K562 (cell line): ENCODE results near the gene VPS35L. TPM values are rescaled to one million over a fixed set of nuclear protein-coding genes. Genes with fewer than 3 reads are reported as not detected.

Source experiments
- BRD9 ChIP-seq: fragments of 450-650 bp; IDR thresholded peaks from 2 replicates; pipeline ENCODE4 v1.6.1; 2018; ENCODE audit warnings: low read depth; ENCODE audit not compliant: partially characterized antibody
- BRF2 ChIP-seq: IDR thresholded peaks from 3 replicates; pipeline ENCODE4 v1.6.1; 2011; ENCODE audit warnings: borderline replicate concordance, mild to moderate bottlenecking; ENCODE audit not compliant: insufficient read length, insufficient read depth
- CBFA2T2 ChIP-seq: fragments of 450-650 bp; conservative IDR thresholded peaks from 2 replicates; pipeline ENCODE4 v1.6.1; 2017; ENCODE audit warnings: mild to moderate bottlenecking
- DEAF1 ChIP-seq: fragments of 450-650 bp; formaldehyde crosslinking; IDR thresholded peaks from 2 replicates; pipeline ENCODE4 v1.4.0; 2020; ENCODE audit warnings: mild to moderate bottlenecking, moderate library complexity
- GABPB1 ChIP-seq: sonication (generic); formaldehyde crosslinking; IDR thresholded peaks from 2 replicates; pipeline ENCODE4 v1.8.0; 2022; ENCODE audit warnings: mild to moderate bottlenecking, missing genetic modification reagents
- HOMEZ ChIP-seq: fragments of 250-450 bp; sonication (Bioruptor Pico); IDR thresholded peaks from 2 replicates; pipeline ENCODE4 v1.4.0; 2020; ENCODE audit warnings: mild to moderate bottlenecking, moderate library complexity
- MYNN ChIP-seq, 2 experiments: sonication (generic); formaldehyde crosslinking in 1 of 2; IDR thresholded peaks; 2 replicates each; pipeline versions ENCODE4 v1.5.0 to v1.6.1; 2016 to 2020; ENCODE audit warnings: antibody characterized with exemption in 1 of 2, missing genetic modification reagents in 1 of 2
- PHB ChIP-seq: fragments of 250-450 bp; sonication (Bioruptor Pico); IDR thresholded peaks from 2 replicates; pipeline ENCODE4 v1.5.0; 2021
- PTTG1 ChIP-seq: fragments of 450-650 bp; IDR thresholded peaks from 2 replicates; pipeline ENCODE4 v1.6.1; 2016; ENCODE audit warnings: low read depth, mild to moderate bottlenecking, missing genetic modification characterization, missing compliant biosample characterization
- RBBP5 ChIP-seq: fragments of 200-600 bp; sonication (generic); IDR thresholded peaks from 2 replicates; pipeline ENCODE4 v1.6.1; 2012; ENCODE audit warnings: borderline replicate concordance, mild to moderate bottlenecking, low read length, control low read depth, inconsistent platforms; ENCODE audit not compliant: insufficient read depth, poor library complexity, severe bottlenecking
- RBM22 ChIP-seq: fragments of 200-400 bp; formaldehyde crosslinking; IDR thresholded peaks from 2 replicates; pipeline ENCODE4 v1.6.1; 2018; ENCODE audit warnings: low read length, low read depth; ENCODE audit not compliant: poor library complexity, severe bottlenecking
- TRIM24 ChIP-seq, 2 experiments: fragments of 450-650 bp; IDR thresholded peaks; 2 replicates each; pipeline ENCODE4 v1.6.1; 2016
- TSC22D4 ChIP-seq: fragments of 450-650 bp; IDR thresholded peaks from 2 replicates; pipeline ENCODE4 v1.6.1; 2016; ENCODE audit warnings: missing genetic modification characterization, missing biosample characterization, control low read depth
- ZNF24 ChIP-seq: fragments of 450-650 bp; IDR thresholded peaks from 2 replicates; pipeline ENCODE4 v1.6.1; 2016
- ZNF280A ChIP-seq: fragments of 450-650 bp; IDR thresholded peaks from 2 replicates; pipeline ENCODE4 v1.6.1; 2018; ENCODE audit warnings: mild to moderate bottlenecking, low read depth; ENCODE audit not compliant: partially characterized antibody
- ZNF449 ChIP-seq: fragments of 250-450 bp; sonication (Bioruptor Pico); IDR thresholded peaks from 2 replicates; pipeline ENCODE4 v1.8.0; 2022; ENCODE audit warnings: moderate library complexity, mild to moderate bottlenecking, inconsistent platforms
- ZNF707 ChIP-seq: fragments of 250-450 bp; sonication (Bioruptor Pico); conservative IDR thresholded peaks from 2 replicates; pipeline ENCODE4 v1.8.0; 2022; ENCODE audit warnings: inconsistent platforms, mild to moderate bottlenecking, moderate library complexity
- ZNF740 ChIP-seq, 3 experiments: fragments of 200-800 bp in 1 of 3; sonication (Bioruptor generic) in 1 of 3; sonication (generic) in 1 of 3; formaldehyde crosslinking in 1 of 3; IDR thresholded peaks; 2 replicates each; pipeline versions ENCODE4 v1.6.1 to v1.8.0; 2016 to 2022; ENCODE audit warnings: mild to moderate bottlenecking in 2 of 3, missing compliant biosample characterization in 2 of 3, missing genetic modification characterization in 2 of 3, missing genetic modification reagents in 1 of 3
- polyA plus RNA-seq, 8 experiments: library from polyadenylated mRNA; depleted of rRNA in 4 of 8; stranded (reverse) in 5 of 8; unstranded in 3 of 8; fragments of >200 nt; fragmentation: Nextera tagmentation in 2 of 8; fragmentation: Illumina TruSeq in 1 of 8; extraction: Ambion mirVana in 2 of 8; extraction: Trizol in 1 of 8; gene quantifications; 2 replicates each; pipeline versions ENCODE4 v1.2.1 to v1.2.3, GENCODE V29; 2011 to 2014; ENCODE audit warnings: inconsistent platforms in 1 of 8, missing spikeins in 1 of 8
- total RNA-seq, 7 experiments: library from RNA; depleted of rRNA in 6 of 7; stranded (reverse); fragments of >200 nt in 6 of 7; fragmentation: Illumina TruSeq in 2 of 7; extraction: Trizol in 2 of 7; gene quantifications; 2 replicates each; pipeline versions ENCODE4 v1.2.1 to v1.2.3, GENCODE V29; 2011 to 2021; ENCODE audit warnings: low replicate concordance in 1 of 7

VPS35L gene
- total and polyA plus RNA-seq, 9 of the 15 experiments (the other 6 are each of a cell fraction or from before 2014, with no cell fraction given), result 10.2 to 30.4 (median 20.1) TPM

- no peak for TF ChIP-seq ZNF449 (CRISPR knock-in tag)
- peak; percentile 50 for TF ChIP-seq BRD9
- no peak for TF ChIP-seq PHB (CRISPR knock-in tag)
- TF ChIP-seq ZNF280A, result no peak
- no peak for TF ChIP-seq TRIM24 (IDR thresholded peaks at IDR 0.05)
- no peak for TF ChIP-seq RBBP5
- no peak for TF ChIP-seq PTTG1 (tag)
- no peak for TF ChIP-seq BRF2
- TF ChIP-seq HOMEZ (CRISPR knock-in tag), result no peak
- TF ChIP-seq RBM22, result no peak
- TF ChIP-seq ZNF24, result peak; percentile 28; the same call in 1 of the 2 replicates
- TF ChIP-seq CBFA2T2, result peak; percentile 35
- no peak for TF ChIP-seq MYNN (IDR thresholded peaks at IDR 0.05)
- TF ChIP-seq MYNN (CRISPR knock-in tag; IDR thresholded peaks at IDR 0.05), result no peak
- no peak for TF ChIP-seq ZNF707 (CRISPR knock-in tag)
- no peak for TF ChIP-seq GABPB1 (CRISPR knock-in tag)
- no peak for TF ChIP-seq ZNF740 (CRISPR knock-in tag; IDR thresholded peaks at IDR 0.05)
- TF ChIP-seq ZNF740 (tag; IDR thresholded peaks at IDR 0.05), result no peak
- TF ChIP-seq TSC22D4, result no peak
- TF ChIP-seq DEAF1, result no peak
Measured at GRCh38 chr16:19555938-19556771, 652 bp downstream of the VPS35L start (continued).
